Activated CD4-positive, alpha-beta memory T cell treated with anti-CD3 and anti-CD28 coated beads for 36 hours (primary cell): ENCODE measurements around the gene PLXNB1. TPM values are rescaled to one million over a fixed set of nuclear protein-coding genes. Genes with fewer than 3 reads are reported as not detected.

ENCODE experiments used
- CTCF ChIA-PET: fragments of 350-600 bp; sonication (Branson Sonifier 250); formaldehyde crosslinking; loops from one replicate; lab custom pipeline; 2021; ENCODE audit warnings: antibody characterized with exemption, inconsistent platforms; lab: Charles Lee
- POLR2A ChIA-PET: fragments of 350-600 bp; sonication (Branson Sonifier 250); formaldehyde crosslinking; loops from one replicate; lab custom pipeline; 2021; ENCODE audit warnings: antibody characterized with exemption; lab: Charles Lee
- DNase-seq: peaks from one replicate; pipeline ENCODE4 v3.0.0-alpha.2; 2020
- H3K27ac Mint-ChIP-seq: one replicate; pipeline ENCODE4 v1.8.0; 2021; ENCODE audit warnings: mixed read lengths
- H3K27me3 Mint-ChIP-seq: one replicate; pipeline ENCODE4 v1.8.0; 2021; ENCODE audit warnings: mixed read lengths
- H3K36me3 Mint-ChIP-seq: one replicate; pipeline ENCODE4 v1.8.0; 2021; ENCODE audit warnings: mixed read lengths
- H3K4me1 Mint-ChIP-seq: one replicate; pipeline ENCODE4 v1.8.0; 2021; ENCODE audit warnings: low read depth, mixed read lengths
- H3K4me3 Mint-ChIP-seq: one replicate; pipeline ENCODE4 v1.8.0; 2021; ENCODE audit warnings: mild to moderate bottlenecking, mixed read lengths
- H3K9me3 Mint-ChIP-seq: one replicate; pipeline ENCODE4 v1.8.0; 2021; ENCODE audit warnings: mixed read lengths
- intact Hi-C: fragments of 100-400 bp; cut with micrococcal nuclease; formaldehyde crosslinking; loops from one replicate; pipeline ENCODE4 v1.15.1; 2023
- total RNA-seq, 2 experiments: library from RNA; stranded (reverse); gene quantifications; one replicate each; pipeline ENCODE4 v1.2.3, GENCODE V29; 2021

PLXNB1 gene
- total RNA-seq, 2 experiments from 2014 or later, result 3.2 to 3.8 TPM

DNA sequence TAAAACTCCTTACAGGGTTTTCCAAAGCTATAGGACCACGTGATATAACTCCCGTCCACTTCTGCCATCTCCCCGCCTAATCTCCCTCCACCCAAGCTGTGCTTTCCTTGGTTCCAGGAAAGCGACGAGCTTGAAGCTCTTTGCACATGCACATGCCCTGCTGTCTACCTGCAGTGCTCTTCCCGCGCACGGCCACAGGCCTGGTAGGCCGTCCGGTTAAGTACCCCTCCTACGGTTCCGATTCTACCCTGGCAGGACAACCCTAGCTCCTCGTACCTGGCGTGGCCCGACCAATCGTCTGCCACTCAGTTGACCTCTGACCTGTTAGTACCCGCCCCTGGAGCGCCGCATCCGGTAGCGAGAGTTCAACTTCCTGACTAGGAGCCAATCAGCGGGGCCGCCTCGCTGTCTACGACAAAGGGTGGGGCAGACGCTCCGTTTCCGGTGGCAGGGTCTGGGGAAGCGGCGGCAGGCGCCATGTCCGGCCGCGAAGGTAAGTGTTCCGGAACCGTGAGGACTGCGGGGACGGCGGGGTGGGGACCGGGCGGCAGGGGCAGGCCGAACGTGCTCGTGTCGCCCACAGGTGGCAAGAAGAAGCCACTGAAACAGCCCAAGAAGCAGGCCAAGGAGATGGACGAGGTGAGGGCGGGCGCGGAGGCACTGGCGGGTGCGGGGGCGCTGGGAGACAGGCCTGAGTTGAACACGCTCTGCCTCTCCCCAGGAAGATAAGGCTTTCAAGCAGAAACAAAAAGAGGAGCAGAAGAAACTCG lies 10.1 kb upstream of the PLXNB1 start, which contains the start of the genes CCDC51 and TMA7:
CCDC51 (minus strand) TSS at position 300 of the 770 bp plus-strand sequence. CDS start 4,991 bp downstream, outside the sequence.
TMA7 (plus strand) TSS at position 438 of the 770 bp plus-strand sequence; CDS start at position 478, 40 bp downstream.
- Mint-ChIP-seq H3K27ac (peak within 1 kb of the TSS; percentile 87), H3K4me3 (peak within 1 kb of the TSS; percentile 90), H3K9me3 (no peaks in the 10 kb centered on the region), H3K27me3 (no peaks in the 10 kb centered on the region), H3K4me1 (peaks cover 32% of the 10 kb centered on the region), H3K36me3 (peaks cover 32% of the 10 kb centered on the region)
- CTCF ChIA-PET, result interaction anchor here (0.5 to 9.7 kb wide), 18 partner anchors 29 to 1799 kb away, joined by 3 to 290 read pairs (median 3); partner anchors contain the start of genes PFKFB4 and ZNF589
- DNase-seq, result peak; percentile 99
- intact Hi-C loops, result loop anchor here (1.0 to 5.0 kb wide), 6 partner anchors 33 to 251 kb away; partner anchors contain the start of genes CDC25A, PFKFB4 and ZNF589
- POLR2A ChIA-PET, result interaction anchor here (0.6 to 2.9 kb wide), 10 partner anchors 9 to 199 kb away, joined by 3 to 14 read pairs (median 3); partner anchors contain the start of gene ZNF589

GRCh38 chr3:48437812-48438211 lies 7.9 kb upstream of the PLXNB1 start:
- Mint-ChIP-seq H3K27ac (no peak overlapping the region), H3K4me3 (no peak overlapping the region), H3K36me3 (peaks cover 25% of the 10 kb centered on the region), H3K27me3 (no peaks in the 10 kb centered on the region), H3K9me3 (no peaks in the 10 kb centered on the region), H3K4me1 (peaks cover 30% of the 10 kb centered on the region)
- POLR2A ChIA-PET, result no interaction called here
- intact Hi-C loops, result loop anchor here (2.0 kb wide), 2 partner anchors 37 to 205 kb away; no protein-coding TSS in a partner anchor
- DNase-seq, result no peak
- CTCF ChIA-PET, result interaction anchor here (3.0 to 9.7 kb wide), 4 partner anchors 15 to 245 kb away, joined by 31 to 290 read pairs (median 108); no protein-coding TSS in a partner anchor

GRCh38 chr3:48436855-48437254 lies 7.0 kb upstream of the PLXNB1 start:
- DNase-seq, result no peak
- Mint-ChIP-seq H3K36me3 (peaks cover 18% of the 10 kb centered on the region), H3K27me3 (no peaks in the 10 kb centered on the region), H3K4me3 (no peak overlapping the region), H3K27ac (no peak overlapping the region), H3K9me3 (no peaks in the 10 kb centered on the region), H3K4me1 (peaks cover 23% of the 10 kb centered on the region)
- ChIA-PET POLR2A (interaction anchor here (0.6 to 2.1 kb wide), 6 partner anchors 9 to 198 kb away, joined by 3 to 6 read pairs (median 4); partner anchors contain the start of genes ATRIP and PFKFB4), CTCF (interaction anchor here (0.7 to 9.7 kb wide), 45 partner anchors 9 to 249 kb away, joined by 3 to 290 read pairs (median 11); partner anchors contain the start of genes ATRIP, CDC25A, PFKFB4 and SLC26A6)
- intact Hi-C loops, result loop anchor here (1.0 to 2.0 kb wide), 3 partner anchors 36 to 204 kb away; no protein-coding TSS in a partner anchor

- ChIA-PET CTCF (interaction anchor here (0.6 to 9.7 kb wide), 95 partner anchors 9 to 1293 kb away, joined by 3 to 290 read pairs (median 5); partner anchors contain the start of genes ATRIP, CDC25A, CELSR3 and DHX30), POLR2A (interaction anchor here (0.6 to 2.1 kb wide), 7 partner anchors 10 to 198 kb away, joined by 3 to 7 read pairs (median 5); partner anchors contain the start of genes ATRIP and PFKFB4)
- intact Hi-C loops, result loop anchor here (1.0 to 2.0 kb wide), 3 partner anchors 36 to 204 kb away; no protein-coding TSS in a partner anchor
- no peaks in the 10 kb centered on the region for H3K9me3 Mint-ChIP-seq
- peaks cover 19% of the 10 kb centered on the region for H3K4me1 Mint-ChIP-seq
- no peak overlapping the region for H3K27ac Mint-ChIP-seq
- no peak for DNase-seq
- no peaks in the 10 kb centered on the region for H3K27me3 Mint-ChIP-seq
- peaks cover 18% of the 10 kb centered on the region for H3K36me3 Mint-ChIP-seq
- H3K4me3 Mint-ChIP-seq, result no peak overlapping the region
These were observed 6.5 kb upstream of the PLXNB1 start for GRCh38 chr3:48436477-48436787.

DNA sequence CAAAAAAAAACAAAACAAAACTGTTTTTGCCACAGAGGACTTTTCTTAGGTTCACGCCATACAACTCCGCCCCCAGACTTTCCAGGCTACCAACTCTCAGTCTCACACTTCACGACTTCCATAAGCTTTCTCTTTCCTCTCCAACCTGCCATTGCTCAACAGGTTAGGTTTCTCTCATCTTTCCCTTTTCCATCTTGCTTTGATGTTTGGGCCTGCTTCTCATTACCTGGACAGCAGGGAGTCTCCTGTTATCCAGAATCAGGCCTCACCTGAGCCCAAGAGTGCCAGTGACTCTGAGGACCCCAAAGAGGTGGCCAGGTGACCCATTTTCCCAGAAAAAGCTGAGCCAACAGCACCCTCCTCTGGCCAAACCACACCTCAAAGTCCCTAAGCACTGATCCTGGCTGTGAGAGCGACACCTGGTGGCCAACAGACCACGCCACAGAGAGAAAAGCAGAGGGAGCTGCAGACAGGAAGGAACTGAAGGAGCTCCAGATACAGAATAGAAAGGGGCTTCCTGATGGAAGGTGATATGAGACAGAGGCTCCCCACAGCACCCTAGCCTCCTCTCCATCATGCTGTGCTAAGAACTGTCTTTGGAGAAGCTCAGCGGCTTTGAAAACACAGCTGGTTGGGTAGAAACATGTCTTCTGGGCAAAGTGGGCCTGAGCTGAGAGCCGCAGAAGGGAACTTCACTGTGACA lies 6.0 kb upstream of the PLXNB1 start:
- Mint-ChIP-seq H3K4me3 (no peak overlapping the region), H3K27me3 (no peaks in the 10 kb centered on the region), H3K36me3 (peaks cover 14% of the 10 kb centered on the region), H3K4me1 (peaks cover 18% of the 10 kb centered on the region), H3K27ac (no peak overlapping the region), H3K9me3 (no peaks in the 10 kb centered on the region)
- intact Hi-C loops, result loop anchor here (1.0 to 2.0 kb wide), 3 partner anchors 35 to 203 kb away; no protein-coding TSS in a partner anchor
- ChIA-PET CTCF (interaction anchor here (0.6 to 9.7 kb wide), 97 partner anchors 10 to 1292 kb away, joined by 3 to 290 read pairs (median 5); partner anchors contain the start of genes ATRIP, CDC25A, CELSR3 and DHX30), POLR2A (interaction anchor here (0.6 to 2.1 kb wide), 7 partner anchors 10 to 198 kb away, joined by 3 to 7 read pairs (median 5); partner anchors contain the start of genes ATRIP and PFKFB4)
- DNase-seq, result peak; percentile 89

DNA sequence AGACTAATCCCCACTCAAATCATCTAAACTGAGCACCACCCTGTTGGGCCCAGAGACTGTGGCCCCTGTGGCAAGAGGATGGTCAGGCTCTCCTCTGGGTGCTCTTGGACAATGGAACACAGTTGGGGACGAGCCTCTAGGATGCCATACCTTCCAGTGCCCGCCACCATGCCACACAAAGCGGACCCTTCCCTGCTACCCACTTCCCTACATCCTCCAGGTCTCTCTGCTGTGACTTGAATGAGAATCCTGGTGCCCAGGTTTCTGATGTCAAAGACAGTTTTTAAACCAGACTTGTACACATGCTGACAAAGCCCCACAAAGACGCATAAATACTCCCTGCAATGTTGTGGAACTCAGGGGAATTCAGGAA lies 5.3 kb upstream of the PLXNB1 start:
- POLR2A ChIA-PET, result interaction anchor here (0.9 to 2.1 kb wide), 4 partner anchors 34 to 163 kb away, joined by 4 to 7 read pairs (median 6); partner anchors contain the start of gene PFKFB4
- Mint-ChIP-seq H3K4me1 (peaks cover 19% of the 10 kb centered on the region), H3K36me3 (peaks cover 7% of the 10 kb centered on the region), H3K9me3 (no peaks in the 10 kb centered on the region), H3K27ac (no peak overlapping the region), H3K4me3 (no peak overlapping the region), H3K27me3 (no peaks in the 10 kb centered on the region)
- intact Hi-C loops, result no loop called here
- DNase-seq, result no peak
- CTCF ChIA-PET, result interaction anchor here (1.0 to 9.7 kb wide), 46 partner anchors 10 to 282 kb away, joined by 3 to 290 read pairs (median 12); partner anchors contain the start of genes ATRIP, CDC25A, CELSR3 and IP6K2

GRCh38 chr3:48434591-48435222 lies 4.8 kb upstream of the PLXNB1 start:
- Mint-ChIP-seq H3K4me3 (no peak overlapping the region), H3K4me1 (peaks cover 17% of the 10 kb centered on the region), H3K36me3 (peaks cover 4% of the 10 kb centered on the region), H3K27ac (no peak overlapping the region), H3K9me3 (no peaks in the 10 kb centered on the region), H3K27me3 (no peaks in the 10 kb centered on the region)
- DNase-seq, result no peak
- CTCF ChIA-PET, result interaction anchor here (1.3 to 9.7 kb wide), 7 partner anchors 11 to 175 kb away, joined by 5 to 290 read pairs (median 25); partner anchors contain the start of genes ATRIP and UQCRC1
- intact Hi-C loops, result no loop called here
- POLR2A ChIA-PET, result no interaction called here

GRCh38 chr3:48433472-48434118 lies 3.7 kb upstream of the PLXNB1 start:
- DNase-seq, result no peak
- ChIA-PET POLR2A (interaction anchor here (0.6 kb wide), 1 partner anchor 110 kb away, joined by 3 read pairs; no protein-coding TSS in a partner anchor), CTCF (interaction anchor here (1.0 to 9.7 kb wide), 8 partner anchors 10 to 126 kb away, joined by 3 to 290 read pairs (median 16); partner anchors contain the start of gene ATRIP)
- Mint-ChIP-seq H3K27ac (no peak overlapping the region), H3K4me3 (no peak overlapping the region), H3K36me3 (peaks cover 4% of the 10 kb centered on the region), H3K9me3 (no peaks in the 10 kb centered on the region), H3K4me1 (peaks cover 11% of the 10 kb centered on the region), H3K27me3 (no peaks in the 10 kb centered on the region)
- intact Hi-C loops, result no loop called here

DNA sequence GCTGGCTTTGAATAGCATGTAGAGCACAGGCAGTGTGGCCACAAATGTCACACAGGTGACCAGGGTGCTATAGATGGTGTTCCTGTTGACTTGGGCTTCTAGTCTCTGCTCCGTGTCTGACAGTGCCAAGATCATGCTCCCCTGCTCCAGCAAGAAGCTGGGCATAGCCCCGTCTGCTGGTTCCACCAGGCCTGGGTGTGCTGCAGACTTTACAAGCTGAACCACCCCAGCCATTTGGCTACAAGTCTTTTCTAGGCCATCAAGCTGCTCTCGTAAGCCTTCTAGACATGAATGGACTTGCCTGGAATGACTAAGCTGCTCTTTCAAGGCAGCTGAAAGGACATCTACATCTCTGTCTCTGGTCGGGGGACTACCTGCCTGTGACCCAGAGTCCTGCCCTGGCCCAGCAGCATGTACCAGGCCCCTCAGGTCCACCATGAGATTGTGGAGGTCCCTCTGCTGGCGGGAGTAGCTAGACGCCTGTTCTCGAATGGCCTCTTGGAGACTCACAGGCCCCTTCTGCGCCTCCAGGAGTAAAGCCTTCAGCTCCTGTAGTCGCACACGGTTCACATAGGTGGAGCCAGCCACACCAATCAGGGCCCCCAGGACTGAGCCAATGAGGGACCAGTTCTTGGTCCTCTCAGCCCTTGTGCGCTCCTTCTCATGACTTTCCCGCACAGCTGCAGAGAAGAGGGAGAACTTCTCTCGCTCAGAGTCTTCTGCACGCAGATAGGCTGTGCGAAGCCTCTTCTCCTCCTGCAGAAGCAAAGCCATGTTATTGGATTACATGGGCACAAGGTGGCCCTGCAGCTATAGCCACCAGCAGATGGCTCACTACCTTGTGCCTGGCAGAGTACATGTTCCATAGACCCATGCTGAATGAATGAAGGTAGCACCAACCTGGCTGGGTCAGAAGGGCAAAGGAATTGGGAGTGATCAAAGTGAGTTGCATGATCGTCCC lies 2.8 kb upstream of the PLXNB1 start:
- intact Hi-C loops, result no loop called here
- no peak for DNase-seq

More for the DNA sequence above, 2.8 kb upstream of the PLXNB1 start:
- Mint-ChIP-seq H3K27ac (no peak overlapping the region), H3K9me3 (no peaks in the 10 kb centered on the region), H3K4me3 (no peak overlapping the region), H3K36me3 (peaks cover 4% of the 10 kb centered on the region), H3K4me1 (peaks cover 7% of the 10 kb centered on the region), H3K27me3 (no peaks in the 10 kb centered on the region)
- ChIA-PET CTCF (interaction anchor here (0.8 to 9.7 kb wide), 7 partner anchors 11 to 238 kb away, joined by 3 to 290 read pairs (median 4); no protein-coding TSS in a partner anchor), POLR2A (interaction anchor here (0.6 kb wide), 1 partner anchor 109 kb away, joined by 3 read pairs; no protein-coding TSS in a partner anchor)
